AG04450 (cell line): ENCODE measurements around the gene ZFYVE21. TPM values are rescaled to one million over a fixed set of nuclear protein-coding genes. Genes with fewer than 3 reads are reported as not detected.

Source experiments
- CTCF ChIA-PET: fragments of 300-600, 350-600 bp; formaldehyde crosslinking; extraction: SDS; loops from one replicate; lab custom pipeline; 2022; ENCODE audit warnings: antibody characterized with exemption, inconsistent platforms; lab: Charles Lee
- POLR2A ChIA-PET: fragments of 350-600 bp; formaldehyde crosslinking; extraction: SDS; loops from one replicate; lab custom pipeline; 2021; ENCODE audit warnings: antibody characterized with exemption, inconsistent platforms; lab: Yijun Ruan, JAX
- DNase-seq: peaks from one replicate; pipeline ENCODE4 v3.0.0-alpha.2; 2011; ENCODE audit warnings: low read depth, low spot score
- H3K27ac ChIP-seq: one replicate; pipeline ENCODE4 v1.5.1; 2012; ENCODE audit warnings: low read depth, low read length, control low read depth
- H3K27me3 ChIP-seq: one replicate; pipeline ENCODE4 v1.6.0; 2012; ENCODE audit warnings: low read length; ENCODE audit not compliant: control insufficient read depth, insufficient read depth
- H3K4me3 ChIP-seq: 2 replicates; pipeline ENCODE4 v1.5.1; 2011; ENCODE audit warnings: mild to moderate bottlenecking, low read depth, low read length, control low read depth
- H3K9me3 ChIP-seq: 2 replicates; pipeline ENCODE4 v1.5.1; 2012; ENCODE audit warnings: low read length; ENCODE audit not compliant: control insufficient read depth, insufficient read depth
- CTCF ChIP-seq: IDR thresholded peaks from 2 replicates; pipeline ENCODE4 v1.5.1; 2011; ENCODE audit warnings: low read depth, low read length, control low read depth, inconsistent platforms
- polyA plus RNA-seq: library from polyadenylated mRNA; depleted of rRNA; stranded (reverse); fragments of >200 nt; gene quantifications from 2 replicates; pipeline ENCODE4 v1.2.3, GENCODE V29; 2011

The ZFYVE21 gene
- polyA plus RNA-seq, 1 experiment: 77.5 TPM

GRCh38 chr14:103719751-103720150, 4.1 kb downstream of the ZFYVE21 start:
- DNase-seq: no peak
- Histone ChIP-seq H3K9me3 (no peaks in the 10 kb centered on the region), H3K4me3 (no peak overlapping the region), H3K27me3 (no peaks in the 10 kb centered on the region), H3K27ac (no peak overlapping the region)
- ChIA-PET POLR2A (no interaction called here), CTCF (no interaction called here)
- TF ChIP-seq CTCF: no peak

GRCh38 chr14:103721334-103722120, 5.9 kb downstream of the ZFYVE21 start:
- H3K27ac ChIP-seq: no peak overlapping the region
- ChIA-PET CTCF (interaction anchor here (1.0 kb wide), 1 partner anchor 87 kb away, joined by 4 read pairs; no protein-coding TSS in a partner anchor), POLR2A (no interaction called here)
- no peaks in the 10 kb centered on the region for H3K9me3 ChIP-seq
- H3K27me3 ChIP-seq: no peaks in the 10 kb centered on the region
- H3K4me3 ChIP-seq: no peak overlapping the region
- no peak for DNase-seq
- TF ChIP-seq CTCF: no peak

GRCh38 chr14:103723748-103724081, 8.1 kb downstream of the ZFYVE21 start:
- no peak for DNase-seq
- POLR2A ChIA-PET: no interaction called here
- no peaks in the 10 kb centered on the region for H3K27me3 ChIP-seq
- no peak for TF ChIP-seq CTCF
- CTCF ChIA-PET: no interaction called here
- H3K9me3 ChIP-seq: no peaks in the 10 kb centered on the region
- H3K27ac ChIP-seq: no peak overlapping the region
- H3K4me3 ChIP-seq: no peak overlapping the region

- CTCF ChIA-PET: no interaction called here
- TF ChIP-seq CTCF: no peak
- Histone ChIP-seq H3K9me3 (no peaks in the 10 kb centered on the region), H3K4me3 (no peak overlapping the region), H3K27me3 (no peaks in the 10 kb centered on the region), H3K27ac (no peak overlapping the region)
- no peak for DNase-seq
- POLR2A ChIA-PET: no interaction called here
Measured at GRCh38 chr14:103724116-103724515, 8.5 kb downstream of the ZFYVE21 start.

- DNase-seq: no peak
- no peaks in the 10 kb centered on the region for H3K27me3 ChIP-seq
- ChIA-PET POLR2A (no interaction called here), CTCF (no interaction called here)
- H3K27ac ChIP-seq: no peak overlapping the region
- TF ChIP-seq CTCF: no peak
- no peak overlapping the region for H3K4me3 ChIP-seq
- no peaks in the 10 kb centered on the region; the same call in 1 of the 2 replicates for H3K9me3 ChIP-seq
Measured at GRCh38 chr14:103725001-103725682, 9.5 kb downstream of the ZFYVE21 start.
